CD4-positive, CD25-positive, alpha-beta regulatory T cell (primary cell): ENCODE results near the gene DAPP1. TPM values are rescaled to one million over a fixed set of nuclear protein-coding genes. Genes with fewer than 3 reads are reported as not detected.

Experiments used
- ATAC-seq, 2 donors: fragments of 150-1000 bp; cut with Tn5 transposase; one replicate each; pipeline ENCODE4 v1.10.0; 2021; ENCODE audit warnings: low read depth in 2 of 2, moderate number of reproducible peaks in 2 of 2, moderate library complexity in 1 of 2
- DNase-seq, 3 donors: peaks; one replicate each; pipeline versions ENCODE4 v3.0.0 to v3.0.0-alpha.2; 2012 to 2022; ENCODE audit warnings: mixed read lengths in 1 of 3
- H3K27ac ChIP-seq: one replicate; pipeline ENCODE4 v1.7.0; 2013; ENCODE audit warnings: mild to moderate bottlenecking, low read length; ENCODE audit not compliant: insufficient read depth, poor library complexity, severe bottlenecking
- H3K27me3 ChIP-seq: one replicate; pipeline ENCODE4 v1.7.0; 2013; ENCODE audit warnings: low read length; ENCODE audit not compliant: control insufficient read depth, insufficient read depth
- H3K36me3 ChIP-seq: one replicate; pipeline ENCODE4 v1.7.0; 2013; ENCODE audit warnings: mild to moderate bottlenecking, low read length, moderate library complexity; ENCODE audit not compliant: control insufficient read depth, insufficient read depth
- H3K4me1 ChIP-seq: 2 replicates; pipeline ENCODE4 v1.7.0; 2013; ENCODE audit warnings: mild to moderate bottlenecking, low read length; ENCODE audit not compliant: insufficient read depth, control insufficient read depth, poor library complexity, severe bottlenecking
- H3K4me3 ChIP-seq: one replicate; pipeline ENCODE4 v1.7.0; 2013; ENCODE audit warnings: low read depth, mild to moderate bottlenecking, low read length, moderate library complexity
- H3K9me3 ChIP-seq, 2 experiments: 1 replicate in 1 of 2; 2 replicates in 1 of 2; pipeline ENCODE4 v1.7.0; 2013; ENCODE audit warnings: low read length in 2 of 2, mild to moderate bottlenecking in 1 of 2, moderate library complexity in 1 of 2; ENCODE audit not compliant: control insufficient read depth in 2 of 2
- H3K27ac Mint-ChIP-seq, 3 donors: one replicate each; pipeline ENCODE4 v1.8.0; 2020 to 2022; ENCODE audit warnings: mild to moderate bottlenecking in 3 of 3, mixed read lengths in 3 of 3, moderate library complexity in 2 of 3
- H3K27me3 Mint-ChIP-seq: one replicate; pipeline ENCODE4 v1.8.0; 2022; ENCODE audit warnings: mild to moderate bottlenecking, mixed read lengths
- H3K36me3 Mint-ChIP-seq: one replicate; pipeline ENCODE4 v1.8.0; 2020; ENCODE audit warnings: mixed read lengths
- H3K4me1 Mint-ChIP-seq, 4 donors: one replicate each; pipeline ENCODE4 v1.8.0; 2020 to 2022; ENCODE audit warnings: mixed read lengths in 4 of 4, mild to moderate bottlenecking in 1 of 4
- H3K4me3 Mint-ChIP-seq, 4 donors: one replicate each; pipeline ENCODE4 v1.8.0; 2020 to 2022; ENCODE audit warnings: mild to moderate bottlenecking in 4 of 4, mixed read lengths in 4 of 4, moderate library complexity in 3 of 4
- H3K9me3 Mint-ChIP-seq, 7 donors: one replicate each; pipeline ENCODE4 v1.8.0; 2020 to 2022; ENCODE audit warnings: mixed read lengths in 7 of 7, mild to moderate bottlenecking in 3 of 7, moderate library complexity in 2 of 7
- polyA plus RNA-seq, 4 donors: library from polyadenylated mRNA; unstranded; fragments of 300-500 nt; fragmentation: Illumina TruSeq; gene quantifications; one replicate each; pipeline ENCODE4 v1.2.3, GENCODE V29; 2021
- total RNA-seq: library from RNA; stranded (reverse); gene quantifications from one replicate; pipeline ENCODE4 v1.2.3, GENCODE V29; 2022

The DAPP1 gene
- total and polyA plus RNA-seq, 5 donors from 2014 or later = 25.0 to 42.8 (median 30.9) TPM

GRCh38 chr4:99855678-99856077 lies 39.1 kb downstream of the DAPP1 start:
- peaks cover 25 to 62% (median 52%) of the 10 kb centered on the region in 4 donors for H3K4me1 Mint-ChIP-seq
- peaks cover 3% of the 10 kb centered on the region for H3K36me3 ChIP-seq
- DNase-seq (peak in 1 of 3 donors; percentile 79), ATAC-seq (peak; percentile 46 to 59)
- H3K4me3 ChIP-seq = peak overlapping the region; percentile 72
- H3K27me3 Mint-ChIP-seq = no peaks in the 10 kb centered on the region
- H3K27ac Mint-ChIP-seq = peak overlapping the region; percentile 37 to 67 (median 54)
- H3K27ac ChIP-seq = peak overlapping the region; percentile 70
- H3K9me3 Mint-ChIP-seq = no peaks in the 10 kb centered on the region
- no peaks in the 10 kb centered on the region for H3K9me3 ChIP-seq
- H3K27me3 ChIP-seq = no peaks in the 10 kb centered on the region
- peaks cover 25% of the 10 kb centered on the region for H3K36me3 Mint-ChIP-seq
- H3K4me3 Mint-ChIP-seq = peak overlapping the region; percentile 32 to 81 (median 54)
- peaks cover 26% of the 10 kb centered on the region for H3K4me1 ChIP-seq

DNA sequence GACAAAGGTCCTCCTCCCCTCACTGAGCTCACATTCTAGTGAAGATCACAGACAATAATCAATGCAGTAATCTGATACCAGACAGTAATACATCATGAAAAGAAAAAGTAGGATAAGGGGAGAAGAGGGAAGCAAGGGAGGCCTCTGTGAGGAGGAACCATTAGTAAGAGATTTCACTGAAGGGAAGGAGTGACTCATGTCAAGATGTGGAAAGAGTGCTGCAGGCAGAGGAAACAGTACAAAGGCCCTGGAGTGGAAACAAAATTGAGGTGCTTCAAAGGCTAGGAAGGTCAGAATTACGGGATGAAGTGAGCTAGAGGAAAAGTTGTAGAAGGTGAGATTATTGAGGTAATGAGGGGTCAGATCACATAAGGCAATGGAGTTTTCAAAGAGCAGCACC lies 39.5 kb downstream of the DAPP1 start:
- DNase-seq = peak in 1 of 3 donors; percentile 46
- peak overlapping the region; percentile 72 for H3K4me3 ChIP-seq
- Mint-ChIP-seq H3K36me3 (peaks cover 25% of the 10 kb centered on the region), H3K9me3 (no peaks in the 10 kb centered on the region), H3K27ac (peak overlapping the region; percentile 54 to 90 (median 81)), H3K27me3 (no peaks in the 10 kb centered on the region), H3K4me1 (peaks cover 23 to 59% (median 49%) of the 10 kb centered on the region in 4 donors), H3K4me3 (peak overlapping the region in 3 of 4 donors; percentile 8 to 81 (median 44))
- ATAC-seq = peak; percentile 29 to 49
- H3K36me3 ChIP-seq = peaks cover 3% of the 10 kb centered on the region
- H3K9me3 ChIP-seq = no peaks in the 10 kb centered on the region
- H3K27me3 ChIP-seq = no peaks in the 10 kb centered on the region
- H3K27ac ChIP-seq = peak overlapping the region; percentile 70
- peaks cover 21% of the 10 kb centered on the region for H3K4me1 ChIP-seq

- no peak for ATAC-seq
- Mint-ChIP-seq H3K36me3 (peaks cover 25% of the 10 kb centered on the region), H3K4me3 (no peak overlapping the region), H3K27me3 (no peaks in the 10 kb centered on the region), H3K27ac (peak overlapping the region; percentile 43 to 81 (median 54)), H3K4me1 (peaks cover 21 to 58% (median 42%) of the 10 kb centered on the region in 4 donors), H3K9me3 (no peaks in the 10 kb centered on the region)
- DNase-seq = no peak
- H3K27me3 ChIP-seq = no peaks in the 10 kb centered on the region
- H3K27ac ChIP-seq = no peak overlapping the region
- H3K9me3 ChIP-seq = no peaks in the 10 kb centered on the region
- H3K4me3 ChIP-seq = no peak overlapping the region
- H3K4me1 ChIP-seq = peaks cover 14% of the 10 kb centered on the region
- peaks cover 12% of the 10 kb centered on the region for H3K36me3 ChIP-seq
Observed at GRCh38 chr4:99857307-99857706, 40.7 kb downstream of the DAPP1 start.

GRCh38 chr4:99859618-99860017 lies 43.0 kb downstream of the DAPP1 start:
- Histone ChIP-seq H3K4me1 (peaks cover 14% of the 10 kb centered on the region), H3K27me3 (no peaks in the 10 kb centered on the region), H3K36me3 (peaks cover 16% of the 10 kb centered on the region), H3K4me3 (no peak overlapping the region), H3K9me3 (no peaks in the 10 kb centered on the region), H3K27ac (no peak overlapping the region)
- no peak overlapping the region for H3K27ac Mint-ChIP-seq
- H3K9me3 Mint-ChIP-seq = no peaks in the 10 kb centered on the region
- no peaks in the 10 kb centered on the region for H3K27me3 Mint-ChIP-seq
- H3K4me1 Mint-ChIP-seq = peaks cover 19 to 51% (median 37%) of the 10 kb centered on the region in 4 donors
- peak overlapping the region in 1 of 4 donors; percentile 0 for H3K4me3 Mint-ChIP-seq
- no peak for ATAC-seq
- H3K36me3 Mint-ChIP-seq = peaks cover 11% of the 10 kb centered on the region
- DNase-seq = no peak

GRCh38 chr4:99860521-99860920 lies 43.9 kb downstream of the DAPP1 start:
- DNase-seq = no peak
- no peak overlapping the region for H3K27ac ChIP-seq
- peaks cover 23% of the 10 kb centered on the region for H3K36me3 ChIP-seq
- Mint-ChIP-seq H3K4me1 (peaks cover 16 to 42% (median 28%) of the 10 kb centered on the region in 4 donors), H3K27ac (peak overlapping the region in 1 of 3 donors; percentile 58), H3K4me3 (no peak overlapping the region), H3K36me3 (peaks cover 5% of the 10 kb centered on the region), H3K9me3 (no peaks in the 10 kb centered on the region), H3K27me3 (no peaks in the 10 kb centered on the region)
- no peak for ATAC-seq
- H3K4me3 ChIP-seq = no peak overlapping the region
- H3K9me3 ChIP-seq = no peaks in the 10 kb centered on the region
- no peaks in the 10 kb centered on the region for H3K27me3 ChIP-seq
- peaks cover 11% of the 10 kb centered on the region for H3K4me1 ChIP-seq

GRCh38 chr4:99861120-99861905 lies 44.7 kb downstream of the DAPP1 start:
- H3K27ac Mint-ChIP-seq = peak overlapping the region in 1 of 3 donors; percentile 58
- no peak overlapping the region for H3K4me3 ChIP-seq

GRCh38 chr4:99863804-99864203 lies 47.2 kb downstream of the DAPP1 start:
- H3K27me3 Mint-ChIP-seq = no peaks in the 10 kb centered on the region

More at GRCh38 chr4:99861120-99861905, 44.7 kb downstream of the DAPP1 start:
- DNase-seq = peak in 1 of 3 donors; percentile 49
- Mint-ChIP-seq H3K27me3 (no peaks in the 10 kb centered on the region), H3K4me3 (no peak overlapping the region), H3K9me3 (no peaks in the 10 kb centered on the region), H3K4me1 (peaks cover 11 to 34% (median 21%) of the 10 kb centered on the region in 4 donors), H3K36me3 (peaks cover 9% of the 10 kb centered on the region)
- H3K9me3 ChIP-seq = no peaks in the 10 kb centered on the region
- ATAC-seq = no peak
- H3K27me3 ChIP-seq = no peaks in the 10 kb centered on the region
- peaks cover 27% of the 10 kb centered on the region for H3K36me3 ChIP-seq
- peaks cover 4% of the 10 kb centered on the region for H3K4me1 ChIP-seq
- H3K27ac ChIP-seq = peak overlapping the region; percentile 15

More at GRCh38 chr4:99863804-99864203, 47.2 kb downstream of the DAPP1 start:
- no peak overlapping the region for H3K4me3 ChIP-seq
- H3K27me3 ChIP-seq = no peaks in the 10 kb centered on the region
- no peak overlapping the region for H3K27ac ChIP-seq
- H3K36me3 Mint-ChIP-seq = peaks cover 21% of the 10 kb centered on the region
- no peak for ATAC-seq
- H3K9me3 ChIP-seq = no peaks in the 10 kb centered on the region
- H3K27ac Mint-ChIP-seq = no peak overlapping the region
- no peak overlapping the region for H3K4me3 Mint-ChIP-seq
- DNase-seq = no peak
- peaks cover 44% of the 10 kb centered on the region for H3K36me3 ChIP-seq
- peaks cover 5 to 22% (median 10%) of the 10 kb centered on the region in 4 donors for H3K4me1 Mint-ChIP-seq
- H3K9me3 Mint-ChIP-seq = no peaks in the 10 kb centered on the region
- no peaks in the 10 kb centered on the region for H3K4me1 ChIP-seq
